SIG-M5 (cell line): ENCODE results near the gene KDM4C.
"Not testable (repeated sequence)": the region's sequence is repeated elsewhere in the genome, so short reads cannot be mapped to it uniquely, and the experiment has no call there.

Experiments
- DNase-seq: peaks from one replicate; lab custom pipeline; 2025; lab: John Stamatoyannopoulos, UW

KDM4C gene

DNA sequence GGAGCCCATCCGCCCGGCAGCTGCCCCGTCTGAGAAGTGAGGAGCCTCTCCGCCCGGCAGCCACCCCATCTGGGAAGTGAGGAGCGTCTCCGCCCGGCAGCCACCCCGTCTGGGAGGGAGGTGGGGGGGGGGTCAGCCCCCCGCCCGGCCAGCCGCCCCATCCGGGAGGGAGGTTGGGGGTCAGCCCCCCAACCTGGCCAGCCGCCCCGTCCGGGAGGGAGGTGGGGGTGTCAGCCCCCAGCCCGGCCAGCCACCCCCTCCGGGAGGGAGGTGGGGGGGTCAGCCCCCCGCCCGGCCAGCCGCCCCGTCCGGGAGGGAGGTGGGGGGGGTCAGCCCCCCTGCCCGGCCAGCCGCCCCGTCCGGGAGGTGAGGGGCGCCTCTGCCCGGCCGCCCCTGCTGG is 49.9 kb downstream of the KDM4C start:
- not testable (repeated sequence) for DNase-seq

- no peak for DNase-seq
Observed at GRCh38 chr9:6811436-6811835, 53.7 kb downstream of the KDM4C start.

- no peak for DNase-seq
Observed at GRCh38 chr9:6816581-6816980, 58.8 kb downstream of the KDM4C start.

DNA sequence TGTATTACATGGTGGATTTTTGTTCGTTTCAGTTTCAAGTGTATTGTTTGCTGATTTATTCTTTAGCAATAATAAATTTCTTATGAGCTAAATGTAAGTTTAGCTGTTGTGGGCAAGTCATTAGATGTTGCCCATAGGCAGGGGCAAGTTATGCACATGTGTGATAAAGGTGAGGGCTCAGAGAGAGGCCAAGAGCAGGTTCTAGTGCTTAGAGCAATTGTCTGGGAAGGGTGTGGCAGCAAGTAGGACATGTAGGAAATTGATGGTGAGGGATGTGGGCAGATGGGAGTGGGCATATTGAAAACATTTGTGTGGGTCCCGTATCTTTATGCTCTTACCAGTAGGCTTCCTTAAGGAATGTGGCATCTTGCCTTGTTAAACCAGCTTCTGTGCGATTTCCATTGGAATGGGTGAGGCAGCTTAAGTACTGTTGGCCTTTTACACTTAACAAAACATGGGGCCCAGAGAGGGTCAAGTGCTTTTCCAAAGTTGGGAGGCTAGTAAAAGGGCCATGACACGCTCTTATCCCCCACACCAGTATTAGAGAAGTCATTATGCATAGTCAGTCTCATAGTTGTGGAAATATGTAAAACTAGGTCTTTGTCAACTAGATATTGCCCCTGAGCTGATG is 60.6 kb downstream of the KDM4C start:
- no peak for DNase-seq

GRCh38 chr9:6819112-6819511 is 61.3 kb downstream of the KDM4C start:
- DNase-seq, result no peak

GRCh38 chr9:6819529-6819928 is 61.8 kb downstream of the KDM4C start:
- no peak for DNase-seq

DNA sequence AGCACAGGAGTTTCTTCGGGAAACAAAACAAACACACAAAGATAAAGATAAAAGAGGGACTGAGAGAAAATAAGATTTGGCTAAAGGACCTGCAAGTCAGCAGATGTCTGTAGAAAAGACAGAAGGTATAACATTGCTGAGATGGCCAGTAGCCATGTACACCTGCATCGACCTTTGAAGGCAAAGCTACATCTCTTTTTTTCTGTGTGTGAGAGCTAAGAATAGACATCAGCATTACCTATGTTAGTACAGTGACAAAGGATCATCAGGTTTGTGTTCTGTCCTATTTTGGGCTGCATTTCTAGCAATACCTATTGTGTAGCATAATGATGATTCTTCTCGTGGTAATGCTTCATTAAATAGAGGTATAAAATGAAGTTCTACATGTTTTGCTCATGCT is 64.9 kb downstream of the KDM4C start:
- DNase-seq, result no peak

DNA sequence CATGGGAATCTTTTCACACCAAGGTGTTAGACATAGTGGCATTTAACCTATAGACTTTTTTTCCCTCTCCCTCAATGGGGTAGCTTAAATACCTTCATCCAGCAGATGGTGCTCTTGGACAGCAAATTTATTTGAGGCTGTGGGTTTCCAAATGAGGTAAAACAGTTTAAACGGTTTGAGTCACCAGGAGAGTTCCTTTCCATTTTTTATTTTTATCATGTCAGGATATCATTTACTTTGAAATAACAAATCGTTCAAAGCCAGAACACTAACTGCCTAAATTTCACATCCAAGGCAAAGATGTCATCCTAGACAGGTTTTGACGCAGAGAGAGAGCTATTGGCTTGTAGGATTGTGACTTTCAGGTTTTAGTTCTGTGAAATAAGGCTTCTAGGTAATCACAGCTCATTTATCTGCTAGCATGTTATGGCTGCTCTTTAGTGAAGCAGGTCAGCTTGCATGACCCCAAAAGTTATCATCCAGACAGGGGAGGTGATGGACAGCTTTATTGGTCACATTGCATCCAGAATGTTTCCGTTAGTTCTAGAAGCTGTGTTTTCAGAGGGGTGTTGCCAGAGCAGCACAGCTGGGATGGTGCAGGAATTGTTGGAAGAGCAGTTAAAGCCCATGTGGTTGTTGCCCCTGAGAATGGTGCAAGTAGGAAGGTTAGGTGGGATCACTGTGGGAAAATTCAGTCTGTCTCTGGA is 69.8 kb downstream of the KDM4C start:
- no peak for DNase-seq

DNA sequence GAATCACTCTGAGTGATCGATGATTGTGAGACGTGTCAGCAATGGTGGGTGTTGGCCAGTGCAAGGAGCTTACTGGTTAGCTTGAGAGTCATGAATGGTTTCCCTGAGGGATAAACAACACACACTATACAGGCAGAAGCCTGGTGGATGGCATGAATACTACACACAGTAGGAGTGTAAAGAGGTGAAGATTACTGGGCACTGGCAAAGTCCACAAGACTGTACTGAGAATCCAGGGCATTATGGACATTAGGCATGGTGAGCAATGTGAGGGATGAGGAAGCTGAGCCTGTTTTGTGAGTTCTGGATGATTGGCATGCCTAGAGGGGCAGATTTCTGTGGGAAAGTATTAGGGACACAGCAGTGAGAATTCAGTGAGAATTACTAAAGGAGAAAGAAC is 71.3 kb downstream of the KDM4C start:
- DNase-seq, result no peak

GRCh38 chr9:6829536-6829935 is 71.8 kb downstream of the KDM4C start:
- no peak for DNase-seq

GRCh38 chr9:6833518-6834192 is 75.9 kb downstream of the KDM4C start:
- DNase-seq, result no peak

DNA sequence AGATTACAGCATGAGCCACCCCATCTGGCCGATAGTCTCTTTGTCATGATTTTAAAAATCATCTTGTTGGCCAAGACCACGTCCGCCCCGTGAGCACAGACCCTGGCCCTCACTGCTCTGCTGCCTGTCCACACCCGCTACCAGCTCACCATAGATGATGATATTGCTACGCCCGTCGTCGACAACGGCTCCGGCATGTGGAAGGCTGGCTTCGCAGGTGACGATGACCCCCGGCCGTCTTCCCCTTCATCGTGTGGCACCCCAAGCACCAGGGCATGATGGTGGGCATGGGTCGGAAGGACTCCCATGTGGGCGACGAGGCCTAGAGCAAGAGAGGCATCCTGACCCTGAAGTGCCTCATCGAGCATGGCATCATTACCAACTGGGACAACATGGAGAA is 76.5 kb downstream of the KDM4C start:
- DNase-seq, result no peak

DNA sequence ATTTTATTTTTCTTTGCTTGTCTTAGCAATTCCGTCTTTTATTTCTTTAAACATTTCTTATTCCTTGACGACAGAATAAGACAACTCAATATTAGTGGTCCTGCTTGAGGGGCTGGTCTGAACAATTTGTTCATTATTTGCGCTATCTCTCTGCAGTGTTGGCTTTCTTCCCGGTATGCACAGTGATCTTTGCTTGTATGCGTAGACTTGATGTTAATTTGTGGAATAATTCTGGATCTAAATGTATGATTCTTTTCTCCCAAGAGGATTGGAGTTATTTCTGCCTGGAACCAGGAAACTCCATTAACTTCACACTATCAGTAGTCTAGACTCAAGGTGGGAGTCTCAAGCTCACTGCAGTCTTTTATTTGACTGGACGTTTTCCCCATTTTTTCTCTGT is 80.4 kb downstream of the KDM4C start:
- no peak for DNase-seq

GRCh38 chr9:6842584-6842947 is 84.8 kb downstream of the KDM4C start:
- no peak for DNase-seq

DNA sequence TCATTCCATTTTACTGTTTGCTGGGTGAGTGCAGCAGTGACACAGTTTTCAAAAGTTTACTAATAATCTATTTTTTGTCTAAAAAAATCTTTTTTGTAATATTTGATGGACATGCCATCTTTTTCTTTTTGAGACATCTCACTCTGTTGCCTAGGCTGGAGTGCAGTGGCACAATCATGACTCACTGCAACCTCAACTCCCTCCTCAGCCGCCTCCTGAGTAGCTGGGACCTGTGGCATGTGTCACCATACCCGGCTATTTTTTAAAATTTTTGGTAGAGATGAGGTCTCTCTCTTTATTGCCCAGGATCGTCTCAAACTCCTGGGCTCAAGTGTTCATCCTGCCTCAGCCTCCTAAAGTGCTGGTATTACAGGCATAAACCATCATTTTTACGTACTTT is 86.0 kb downstream of the KDM4C start:
- no peak for DNase-seq

- DNase-seq, result no peak
Observed at GRCh38 chr9:6844267-6844666, 86.5 kb downstream of the KDM4C start.

DNA sequence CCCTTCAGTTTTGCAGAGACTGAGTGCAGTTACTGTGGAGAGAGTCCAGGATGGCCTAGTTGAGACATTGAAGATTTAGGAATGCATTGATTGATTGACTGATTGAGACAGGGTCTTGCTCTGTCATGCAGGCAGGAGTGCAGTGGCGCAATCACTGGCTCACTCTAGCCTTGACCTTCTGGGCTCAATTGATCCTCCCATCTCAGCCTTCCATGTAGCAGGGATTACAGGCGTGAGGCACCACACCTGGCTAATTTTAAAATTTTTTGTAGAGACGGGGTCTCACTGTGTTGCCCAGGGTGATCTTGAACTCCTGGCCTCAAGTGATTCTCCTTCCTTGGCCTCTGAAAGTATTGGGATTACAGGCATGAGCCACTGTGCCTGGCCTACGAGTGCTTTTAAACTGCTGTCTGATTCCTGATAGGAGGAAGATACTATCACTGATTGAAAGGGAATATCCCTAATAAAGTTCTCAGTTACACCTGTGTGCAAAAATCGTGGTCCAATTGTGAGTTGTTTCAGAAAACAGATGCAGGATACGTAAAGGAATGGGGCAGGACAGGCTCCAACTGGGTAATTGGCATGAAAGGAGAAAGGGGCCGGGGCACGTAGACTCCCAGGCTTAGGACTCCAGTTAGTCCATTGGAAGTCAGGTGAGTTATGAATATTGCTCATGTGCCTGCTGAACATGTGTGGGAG is 87.5 kb downstream of the KDM4C start:
- no peak for DNase-seq

DNA sequence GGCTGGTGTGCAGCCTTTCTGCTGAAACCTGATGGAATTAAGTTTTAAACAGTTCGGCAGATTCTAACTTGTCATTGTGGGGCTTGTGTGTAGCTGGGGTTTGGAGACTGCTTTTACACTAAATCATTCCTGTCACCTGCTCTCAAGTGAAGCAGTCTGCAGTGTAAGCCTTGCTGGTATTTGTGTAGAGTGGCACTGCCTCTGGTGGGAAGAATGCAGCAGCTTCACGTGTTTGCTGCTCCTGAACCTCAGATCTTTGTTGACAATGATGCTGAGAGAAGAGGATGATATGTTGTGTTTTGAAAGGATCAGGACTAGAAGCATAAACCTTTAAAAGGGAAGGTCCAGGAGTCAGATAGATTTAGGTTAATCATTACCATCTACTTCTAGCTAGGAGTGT is 88.1 kb downstream of the KDM4C start:
- no peak for DNase-seq

GRCh38 chr9:6852243-6852963 is 94.6 kb downstream of the KDM4C start:
- DNase-seq, result no peak

DNA sequence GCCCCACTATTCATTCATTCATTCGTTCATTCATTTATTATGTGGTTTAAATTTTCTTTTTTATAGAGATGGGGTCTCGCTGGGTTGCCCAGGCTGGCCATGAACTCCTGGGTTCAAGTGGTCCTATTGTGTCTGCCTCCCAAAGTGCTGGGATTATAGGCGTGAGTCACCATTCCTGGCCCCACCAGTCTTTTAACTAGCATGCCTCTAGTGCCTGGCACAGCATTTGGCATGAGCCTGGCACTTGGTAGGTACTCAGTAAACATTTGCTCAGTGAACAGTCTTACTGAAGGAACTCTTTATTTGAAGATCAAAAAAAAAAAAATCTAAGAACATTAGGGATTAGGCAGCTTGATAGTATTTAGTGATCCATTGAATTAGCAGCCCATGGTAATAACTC is 98.1 kb downstream of the KDM4C start:
- no peak for DNase-seq

DNA sequence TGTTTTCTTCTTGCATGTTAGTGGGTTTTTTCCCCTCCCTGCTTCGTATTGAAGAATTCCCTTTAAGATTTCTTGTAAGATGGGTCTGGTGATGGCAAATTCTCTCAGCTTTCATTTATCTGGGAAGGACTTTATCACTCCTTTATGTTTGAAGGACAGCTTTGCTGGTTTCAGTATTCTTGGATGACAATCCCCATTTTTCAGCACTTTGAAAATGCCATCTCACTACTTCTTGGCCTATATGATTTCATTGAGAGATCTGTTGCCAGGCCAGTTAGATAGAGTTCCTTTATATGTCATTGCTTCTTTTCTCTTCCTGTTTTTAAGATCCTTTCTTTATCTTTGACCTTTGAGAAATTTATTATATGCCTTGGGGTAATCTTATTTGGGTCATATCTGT is 106.3 kb downstream of the KDM4C start:
- no peak for DNase-seq
